GM11168 (cell line): ENCODE data around the gene SGK1.
"Not testable (repeated sequence)": the region's sequence is repeated elsewhere in the genome, so short reads cannot be mapped to it uniquely, and the experiment has no call there.

Source experiments
- in situ Hi-C: fragments of 300-500 bp; cut with MboI; formaldehyde crosslinking; loops from one replicate; pipeline ENCODE4 v1.12.0; 2022; ENCODE audit warnings: low sequenced_read_pairs; ENCODE audit not compliant: unreplicated experiment

The SGK1 gene

DNA sequence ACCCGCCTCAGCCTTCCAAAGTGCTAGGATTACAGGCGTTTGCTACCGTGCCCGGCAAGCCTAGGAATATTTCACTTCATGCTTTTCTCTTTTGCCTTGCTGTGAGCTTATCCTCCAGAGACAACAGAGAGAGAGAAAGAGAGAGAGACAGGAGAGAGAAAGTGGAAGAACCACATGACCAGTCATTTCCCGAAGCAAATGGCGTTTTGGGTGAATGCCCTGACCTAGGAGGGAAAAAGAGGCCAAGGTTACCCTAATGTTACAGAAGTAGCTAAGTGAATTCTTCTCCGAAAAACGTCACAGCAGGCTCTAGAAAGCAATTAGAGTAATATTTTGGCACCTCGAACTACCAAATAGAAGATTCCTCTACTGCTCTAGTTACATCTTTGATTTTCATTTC is 9.1 kb downstream of the SGK1 start:
- in situ Hi-C loops = no loop called here

DNA sequence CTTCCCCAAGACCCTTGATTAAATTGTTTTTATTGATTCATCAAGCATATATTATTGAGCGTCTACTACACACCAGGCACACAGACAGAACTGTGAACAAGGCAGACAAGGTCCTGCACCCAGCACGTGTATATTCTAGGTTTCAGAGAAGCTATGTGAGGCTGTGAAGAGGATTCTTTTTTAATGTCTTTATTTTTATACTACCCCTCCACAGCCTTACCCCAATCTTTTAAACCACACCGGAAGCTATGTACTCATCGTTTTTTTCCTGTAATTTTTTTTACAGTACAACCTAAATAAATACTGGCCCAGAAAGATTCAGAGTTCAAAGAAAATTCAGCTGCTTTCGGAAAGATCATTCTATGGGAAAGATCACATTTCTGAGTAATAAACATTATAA is 10.0 kb downstream of the SGK1 start:
- in situ Hi-C loops = no loop called here

DNA sequence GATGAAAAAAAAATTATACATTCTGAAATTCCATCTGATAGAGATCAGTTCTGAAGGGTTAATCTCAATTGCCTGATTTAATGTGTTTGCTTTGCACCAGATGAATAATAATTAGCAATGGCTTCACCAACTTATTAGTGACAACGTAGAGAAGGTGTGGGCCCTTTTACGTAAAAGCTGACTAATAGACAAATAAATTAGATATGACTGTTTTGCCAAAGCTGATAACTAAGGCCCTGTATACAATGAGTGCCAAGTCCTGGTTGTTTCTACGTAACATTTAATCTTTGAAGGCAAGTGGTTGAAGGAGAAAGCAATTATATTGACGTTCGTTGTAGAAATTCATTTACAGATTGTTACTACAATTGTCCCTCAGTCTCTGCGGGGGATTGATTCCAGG is 10.8 kb downstream of the SGK1 start:
- in situ Hi-C loops = no loop called here

DNA sequence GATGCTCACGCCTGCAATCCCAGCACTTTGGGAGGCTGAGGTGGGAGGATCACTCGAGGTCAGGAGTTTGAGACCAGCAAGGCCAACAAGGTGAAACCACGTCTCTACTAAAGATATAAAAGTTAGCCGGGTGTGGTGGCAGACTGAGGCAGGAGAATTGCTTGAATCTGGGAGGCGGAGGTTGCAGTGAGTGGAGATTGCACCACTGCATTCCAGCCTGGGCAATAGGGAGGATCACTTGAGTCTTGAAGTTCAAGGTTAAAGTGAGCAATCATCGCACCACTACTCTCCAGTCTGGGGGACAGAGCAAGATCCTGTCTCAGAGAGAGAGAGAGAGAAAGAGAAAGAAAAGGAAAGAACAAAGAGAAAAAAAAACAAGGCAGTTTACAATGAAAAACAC is 13.5 kb downstream of the SGK1 start:
- in situ Hi-C loops = loop anchor here (5.0 kb wide), 1 partner anchor 588 kb away; no protein-coding TSS in a partner anchor

DNA sequence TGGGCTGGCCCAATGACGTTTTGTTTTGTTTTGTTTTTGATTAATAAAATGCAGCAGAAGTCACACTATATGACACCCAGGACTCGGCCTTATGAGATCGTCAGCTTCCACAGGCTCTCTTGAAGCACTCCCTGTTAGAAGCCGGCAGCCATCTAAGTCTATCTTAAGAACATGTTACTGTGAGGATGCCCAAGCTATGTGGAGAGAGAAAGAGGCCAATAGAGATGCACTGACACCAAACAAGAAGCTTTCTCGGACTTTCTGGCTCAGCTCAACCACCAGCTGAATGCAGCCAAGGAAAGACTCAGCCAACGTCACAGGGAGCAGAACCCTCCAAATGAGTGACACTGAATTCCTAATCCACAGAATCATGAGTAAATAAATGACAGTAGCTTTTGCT is 14.0 kb downstream of the SGK1 start:
- in situ Hi-C loops = loop anchor here (5.0 kb wide), 1 partner anchor 588 kb away; no protein-coding TSS in a partner anchor

DNA sequence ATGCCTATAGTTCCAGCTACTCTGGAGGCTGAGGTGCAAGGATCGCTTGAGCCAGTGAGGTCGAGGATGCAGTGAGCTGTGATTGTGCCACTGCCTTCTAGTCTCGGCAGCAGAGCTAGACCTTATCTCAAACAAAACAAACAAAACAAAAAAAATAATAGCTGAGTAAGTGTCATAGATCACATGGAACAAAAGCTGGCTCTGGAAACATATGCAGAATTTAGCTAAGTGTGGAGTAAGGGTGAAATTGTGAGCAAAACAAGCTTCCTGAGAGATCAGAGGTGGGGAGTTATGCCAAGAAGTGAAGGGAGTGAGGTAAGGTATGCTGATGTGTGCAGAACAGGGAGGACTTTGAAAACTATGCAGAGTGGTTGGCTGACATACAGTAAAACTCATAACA is 18.7 kb downstream of the SGK1 start:
- in situ Hi-C loops = no loop called here

DNA sequence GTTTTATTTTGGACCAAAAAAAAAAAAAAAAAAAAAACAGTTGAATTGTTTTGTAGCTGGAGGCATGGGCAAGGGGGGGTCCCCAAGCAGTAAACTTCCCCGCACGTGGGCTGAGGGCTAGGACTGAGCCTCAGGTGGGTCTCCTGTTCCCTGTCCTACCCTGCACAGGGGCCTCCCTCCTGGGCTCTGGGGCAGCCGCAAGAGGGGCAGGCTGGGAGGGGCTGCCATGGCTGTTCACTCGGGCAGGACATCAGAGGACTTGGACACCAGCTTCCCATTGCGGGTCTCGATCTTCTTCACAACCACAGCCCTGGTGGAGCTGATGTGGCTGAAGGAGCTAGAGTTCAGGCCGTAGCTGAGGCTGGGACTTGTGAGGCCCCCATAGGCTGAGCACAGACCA is 21.1 kb downstream of the SGK1 start:
- in situ Hi-C loops = no loop called here

DNA sequence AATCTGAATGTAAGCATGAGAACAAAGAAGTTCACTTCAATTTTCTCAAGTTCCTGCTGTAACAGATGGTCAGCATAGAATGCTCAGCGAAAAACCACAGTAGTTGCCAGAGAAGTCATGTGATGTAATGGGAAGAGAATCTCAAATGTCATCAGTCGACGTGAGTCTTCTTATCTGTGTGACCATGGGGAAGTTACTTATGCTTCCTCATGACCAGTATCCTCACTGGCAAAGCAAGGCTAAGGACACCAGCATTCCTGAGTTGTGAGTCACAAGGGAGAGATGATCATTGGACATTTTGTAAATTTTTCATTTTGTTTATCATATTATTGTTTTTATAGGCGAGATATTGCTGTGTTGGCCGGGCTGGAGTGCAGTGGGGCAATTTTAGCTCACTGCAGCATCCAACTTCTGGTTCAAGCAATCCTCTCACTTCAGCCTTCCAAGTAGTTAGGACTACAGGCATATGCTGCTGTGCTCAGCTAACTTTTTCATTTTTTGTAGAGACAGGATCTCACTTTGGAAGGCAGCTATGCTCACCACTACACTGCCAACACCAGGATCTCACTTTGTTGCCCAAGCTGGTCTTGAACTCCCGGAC is 21.9 kb downstream of the SGK1 start:
- in situ Hi-C loops = no loop called here

DNA sequence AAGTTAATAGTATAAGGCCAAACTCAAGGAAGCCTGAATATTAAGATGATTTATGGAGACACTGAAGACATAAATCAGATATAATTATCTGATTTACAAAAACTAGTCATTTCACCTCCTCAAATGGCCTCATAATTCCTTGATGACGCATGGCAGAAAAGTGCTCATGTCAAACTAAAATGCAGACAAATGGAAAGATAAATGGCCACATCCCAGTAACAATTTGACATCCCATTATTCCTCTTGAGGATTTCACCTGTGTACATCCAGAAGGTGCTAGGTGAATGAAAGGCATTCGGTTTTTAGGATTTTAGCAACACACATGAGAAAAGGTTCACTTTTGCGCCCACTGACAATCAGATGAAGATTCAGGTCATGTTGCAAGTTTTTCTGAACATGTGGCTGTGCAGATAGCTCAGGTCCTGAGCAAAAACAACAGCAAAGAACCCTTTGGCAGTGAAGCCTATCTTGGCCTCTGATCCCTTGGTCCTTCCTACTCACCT is 24.2 kb downstream of the SGK1 start:
- in situ Hi-C loops = no loop called here

DNA sequence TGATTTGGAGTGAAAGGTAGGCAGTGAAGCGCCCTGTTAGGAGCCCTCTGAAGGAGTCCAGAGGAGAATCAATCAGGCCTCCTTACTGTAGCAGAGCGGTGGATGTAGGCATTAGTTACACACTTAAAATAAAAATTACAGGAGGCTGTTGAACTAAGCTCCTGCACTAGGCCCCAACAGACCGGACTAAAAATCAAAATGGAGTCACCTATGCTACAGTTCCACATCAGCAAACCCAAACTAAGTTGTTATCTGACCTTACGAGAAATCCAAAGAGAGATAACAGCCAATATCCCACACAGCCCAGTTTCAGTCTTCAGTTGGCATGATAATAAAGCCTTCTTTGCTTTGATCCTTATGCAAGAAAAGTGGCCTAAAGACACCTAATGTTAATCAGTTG is 26.8 kb downstream of the SGK1 start:
- in situ Hi-C loops = no loop called here

DNA sequence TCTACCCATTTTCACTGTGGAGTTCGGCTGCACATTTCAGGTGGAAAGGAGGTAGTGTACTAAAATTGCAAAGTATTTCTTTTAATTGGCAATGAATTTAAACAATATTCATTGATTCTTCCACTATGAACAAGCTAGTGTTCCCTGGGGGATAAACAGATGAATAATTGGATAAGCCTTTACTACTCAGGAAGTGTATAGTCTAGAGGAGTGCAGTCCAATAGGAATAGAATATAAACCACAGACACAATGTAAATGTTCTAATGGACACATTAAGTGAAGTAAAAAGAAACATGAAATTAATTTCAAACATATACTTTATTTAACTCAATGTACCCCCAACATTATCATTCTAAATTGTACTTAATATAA is 28.7 kb downstream of the SGK1 start:
- in situ Hi-C loops = no loop called here

DNA sequence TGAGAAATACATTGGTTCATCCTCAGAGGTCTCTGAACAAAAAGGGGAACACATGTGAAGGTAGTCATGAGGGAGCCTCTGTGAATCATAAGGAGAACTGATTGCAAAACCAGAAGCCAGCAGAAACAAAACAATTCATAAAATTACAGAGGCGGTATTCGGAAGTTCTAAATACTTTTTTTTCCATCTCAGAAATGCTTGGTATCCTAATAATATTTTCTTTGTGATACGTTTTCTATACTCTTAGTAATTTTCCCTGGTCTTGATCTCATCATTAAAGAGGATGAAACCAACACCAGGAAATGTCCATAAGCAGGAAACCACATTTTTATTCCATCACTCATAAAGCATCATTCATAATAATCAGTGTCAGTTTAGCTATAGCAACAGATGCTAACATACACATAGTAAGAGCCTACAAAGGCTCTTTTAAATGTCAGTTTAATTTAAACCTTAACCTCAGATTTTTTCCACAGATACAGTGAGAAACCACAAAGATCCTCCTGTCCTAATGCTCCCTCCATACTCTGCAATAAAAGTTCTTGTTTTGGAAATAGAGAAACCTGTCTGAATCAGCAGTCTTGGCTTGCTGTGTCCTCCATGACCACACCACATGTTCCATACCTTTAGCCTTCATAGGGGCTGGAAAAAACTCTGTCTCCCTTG is 29.2 kb downstream of the SGK1 start:
- in situ Hi-C loops = no loop called here

DNA sequence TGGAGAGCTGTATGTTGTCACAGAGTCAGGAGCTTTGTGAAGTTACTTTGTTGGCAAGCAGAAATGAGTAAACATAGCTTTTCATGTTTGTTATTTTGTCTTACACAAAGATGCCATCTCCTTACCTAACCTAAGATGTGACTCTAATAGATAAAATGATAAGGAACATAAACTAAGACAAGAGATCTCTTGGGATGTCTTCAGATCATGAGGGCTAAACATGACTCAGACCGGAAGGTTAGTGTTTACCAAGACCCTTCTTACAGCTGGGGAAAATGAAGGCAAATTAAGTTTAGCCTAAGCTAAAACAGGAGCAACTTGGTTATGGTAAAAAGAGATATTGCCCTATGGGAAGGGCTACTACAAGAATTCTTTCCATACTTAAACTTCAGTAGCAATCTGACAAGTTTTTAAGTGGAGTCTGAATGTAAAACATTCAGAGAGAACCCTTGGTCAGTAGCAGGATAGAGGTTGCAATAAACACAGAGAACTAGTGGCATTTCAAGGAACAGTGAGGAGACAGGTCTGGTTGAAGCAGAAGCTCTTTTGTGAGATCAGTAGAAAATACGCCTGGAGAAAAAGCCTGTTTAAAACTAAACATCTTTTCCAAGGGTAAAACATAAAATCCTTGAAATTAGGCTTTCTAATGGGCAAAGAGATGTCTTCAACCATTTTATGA is 29.9 kb downstream of the SGK1 start:
- in situ Hi-C loops = no loop called here

DNA sequence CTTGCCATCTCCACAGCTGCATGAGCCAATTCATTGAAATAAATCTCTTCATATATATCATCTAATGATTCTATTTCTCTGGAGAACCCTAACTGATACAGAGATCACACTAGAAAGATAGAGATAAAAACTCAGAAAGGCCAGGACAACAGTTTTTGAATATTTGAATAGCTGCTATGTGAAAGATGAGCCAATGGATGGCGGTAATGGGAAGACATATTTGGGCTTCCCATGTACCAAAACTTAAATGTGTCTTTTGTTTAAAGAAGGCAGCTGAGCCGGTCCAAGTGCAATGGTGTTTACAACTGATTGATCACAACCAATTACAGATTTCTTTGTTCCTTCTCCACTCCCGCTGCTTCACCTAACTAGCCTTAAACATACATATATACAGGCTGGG is 35.1 kb downstream of the SGK1 start:
- in situ Hi-C loops = no loop called here

DNA sequence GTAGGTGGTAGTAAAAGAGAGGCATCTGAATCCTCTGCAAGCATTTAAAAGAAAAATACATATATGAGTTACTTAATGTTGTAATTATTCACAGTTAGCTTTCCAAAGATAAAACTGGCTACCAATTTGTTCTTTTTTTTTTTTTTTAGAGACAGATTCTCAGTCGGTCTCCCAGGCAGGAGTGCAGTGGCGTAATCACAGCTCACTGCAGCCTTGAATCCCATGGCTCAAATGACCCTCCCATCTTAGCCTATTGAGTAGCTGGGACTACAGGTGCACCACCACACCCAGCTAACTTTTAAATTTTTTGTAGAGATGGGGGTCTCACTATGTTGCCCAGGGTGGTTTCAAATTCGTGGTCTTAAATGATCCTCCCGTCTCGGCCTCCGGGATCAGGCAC is 36.5 kb downstream of the SGK1 start:
- in situ Hi-C loops = no loop called here

DNA sequence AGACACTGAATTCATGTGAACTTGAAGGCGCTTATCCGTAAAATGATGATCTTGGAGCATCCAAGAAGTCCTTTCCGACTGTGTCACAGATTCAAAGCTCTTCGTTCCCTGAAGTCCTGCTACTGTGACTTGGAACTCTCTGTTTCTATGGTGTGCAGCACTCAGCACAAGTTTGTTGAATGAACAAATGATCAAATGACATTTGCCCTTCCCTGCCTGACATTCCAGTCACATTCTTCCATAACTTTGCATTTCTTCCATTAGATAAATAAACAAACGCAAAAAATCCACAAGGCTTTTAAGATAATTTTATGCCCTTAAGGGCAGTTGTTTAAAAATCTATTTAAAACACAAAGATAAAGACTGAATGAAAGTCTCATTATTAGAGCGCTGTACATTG is 39.9 kb downstream of the SGK1 start:
- in situ Hi-C loops = no loop called here

DNA sequence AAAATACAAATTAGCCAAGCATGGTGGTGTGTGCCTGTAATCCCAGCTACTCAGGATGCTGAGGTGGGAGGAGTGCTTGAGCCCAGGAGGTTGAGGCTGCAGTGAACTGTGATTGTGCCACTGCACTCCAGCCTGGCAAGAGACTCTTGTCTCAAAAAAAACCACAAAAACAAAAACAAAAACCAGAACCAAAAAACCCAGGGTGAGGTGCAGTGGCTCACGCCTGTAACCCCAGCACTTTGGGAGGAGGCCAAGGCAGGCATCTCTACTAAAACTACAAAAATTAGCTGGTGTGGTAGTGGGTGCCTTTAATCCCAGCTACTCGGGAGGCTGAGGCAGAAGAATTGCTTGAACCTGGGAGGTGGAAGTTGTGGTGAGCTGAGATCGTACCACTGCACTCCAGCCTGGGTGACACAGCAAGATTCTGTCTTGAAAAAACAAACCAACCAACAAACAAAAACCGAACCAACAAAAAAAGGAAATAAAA is 41.0 kb downstream of the SGK1 start:
- in situ Hi-C loops = not testable (repeated sequence)

DNA sequence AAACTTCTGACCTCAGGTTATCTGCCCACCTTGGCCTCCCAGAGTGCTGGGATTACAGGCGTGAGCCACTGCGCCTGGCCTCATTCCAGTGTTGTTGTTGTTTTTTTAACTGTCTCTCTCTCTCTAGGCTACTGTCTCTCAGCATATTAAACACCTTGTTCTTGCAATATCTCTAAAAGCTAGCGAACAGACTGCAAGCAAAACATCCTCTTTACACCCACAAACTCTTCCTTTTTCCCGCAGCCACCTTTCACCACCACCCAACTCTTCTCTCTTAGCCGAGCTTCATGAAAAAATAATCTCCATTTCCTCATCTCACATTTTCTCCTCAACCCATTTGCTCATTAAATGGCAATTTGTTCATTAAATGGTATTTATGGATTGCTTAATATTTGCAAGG is 45.5 kb downstream of the SGK1 start:
- in situ Hi-C loops = no loop called here

DNA sequence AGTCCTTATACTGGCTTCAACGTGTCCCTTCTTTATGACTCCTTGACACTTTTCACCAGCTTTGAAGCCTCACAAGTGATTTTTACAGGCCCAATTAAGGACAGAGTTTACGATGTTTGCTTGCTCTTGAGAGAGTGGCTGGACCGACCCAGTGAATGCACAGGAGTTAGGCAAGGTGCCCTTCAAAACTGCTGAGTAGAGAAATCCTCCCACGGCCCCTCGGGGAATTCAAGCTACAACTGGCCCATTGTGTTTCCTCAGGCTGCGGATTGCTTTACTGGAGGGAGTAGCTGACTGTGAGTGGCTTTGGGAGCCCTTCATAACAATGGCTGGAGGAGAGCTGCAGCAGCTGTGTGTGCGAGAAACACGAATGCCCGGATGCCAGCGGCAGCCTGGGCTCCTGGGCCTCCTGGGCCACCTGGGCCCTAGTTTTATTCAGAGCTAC is 50.0 kb downstream of the SGK1 start:
- in situ Hi-C loops = no loop called here

DNA sequence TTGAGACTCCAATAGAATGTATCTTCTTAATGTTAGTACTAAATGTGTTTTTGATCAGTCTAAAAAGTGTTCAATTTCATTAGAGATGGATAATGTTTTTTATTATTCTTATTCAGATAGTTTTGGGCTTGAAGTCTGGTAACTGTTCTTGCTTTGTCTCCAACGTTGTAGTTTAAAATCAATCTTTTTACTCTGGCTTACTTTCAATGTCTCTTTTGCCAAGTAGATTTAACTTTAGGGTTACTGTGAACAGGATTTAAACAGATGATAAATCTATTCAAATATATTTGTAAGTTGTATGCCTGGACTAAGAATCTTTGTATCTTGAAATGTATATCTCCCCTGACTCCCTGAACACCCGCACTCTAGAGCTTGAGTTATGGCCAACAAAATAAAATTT is 51.1 kb downstream of the SGK1 start:
- in situ Hi-C loops = no loop called here

DNA sequence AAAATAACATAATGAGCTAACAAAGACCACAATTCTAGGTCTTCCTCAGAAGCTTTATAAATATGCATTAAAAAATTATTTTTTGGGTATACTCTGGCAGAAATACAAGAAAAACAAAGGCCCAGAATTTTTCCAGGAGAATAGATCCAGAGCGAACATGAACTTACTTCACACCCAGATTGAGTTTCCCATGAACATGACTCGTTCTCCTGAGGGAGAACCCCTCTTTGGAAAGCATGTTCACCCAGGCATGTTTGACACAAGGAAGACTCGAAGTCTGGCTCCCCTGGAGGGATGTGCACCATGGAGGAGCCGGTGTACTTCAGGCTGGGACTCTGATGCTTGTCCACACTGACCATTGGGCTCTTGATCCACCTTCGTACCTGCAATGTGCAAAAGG is 56.1 kb downstream of the SGK1 start:
- in situ Hi-C loops = no loop called here
